ENCODE results near the gene AGFG1.

- TF ChIP-seq YY1 (IDR thresholded peaks at IDR 0.05; ENCODE audit: insufficient read depth, insufficient read length), result no peak
- no peak for TF ChIP-seq ZNF274 (IDR thresholded peaks at IDR 0.05; ENCODE audit: low read depth, low read length)
- TF ChIP-seq SUZ12 (IDR thresholded peaks at IDR 0.05; ENCODE audit: extremely low read depth, insufficient read depth, insufficient read length), result no peak
Observed at GRCh38 chr2:227606476-227606875, 134.5 kb downstream of the AGFG1 start.
